ENCODE data around the gene SMIM35.

DNA sequence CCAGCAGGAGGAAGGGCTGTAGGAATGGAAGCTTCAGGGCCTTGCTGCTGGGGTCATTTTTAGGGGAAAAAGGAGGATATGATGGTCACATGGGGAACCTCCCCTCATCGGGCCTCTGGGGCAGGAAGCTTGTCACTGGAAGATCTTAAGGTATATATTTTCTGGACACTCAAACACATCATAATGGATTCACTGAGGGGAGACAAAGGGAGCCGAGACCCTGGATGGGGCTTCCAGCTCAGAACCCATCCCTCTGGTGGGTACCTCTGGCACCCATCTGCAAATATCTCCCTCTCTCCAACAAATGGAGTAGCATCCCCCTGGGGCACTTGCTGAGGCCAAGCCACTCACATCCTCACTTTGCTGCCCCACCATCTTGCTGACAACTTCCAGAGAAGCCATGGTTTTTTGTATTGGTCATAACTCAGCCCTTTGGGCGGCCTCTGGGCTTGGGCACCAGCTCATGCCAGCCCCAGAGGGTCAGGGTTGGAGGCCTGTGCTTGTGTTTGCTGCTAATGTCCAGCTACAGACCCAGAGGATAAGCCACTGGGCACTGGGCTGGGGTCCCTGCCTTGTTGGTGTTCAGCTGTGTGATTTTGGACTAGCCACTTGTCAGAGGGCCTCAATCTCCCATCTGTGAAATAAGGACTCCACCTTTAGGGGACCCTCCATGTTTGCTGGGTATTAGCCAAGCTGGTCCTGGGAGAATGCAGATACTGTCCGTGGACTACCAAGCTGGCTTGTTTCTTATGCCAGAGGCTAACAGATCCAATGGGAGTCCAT is 86.5 kb downstream of the SMIM35 start:
- TF ChIP-seq, protein P1, sequence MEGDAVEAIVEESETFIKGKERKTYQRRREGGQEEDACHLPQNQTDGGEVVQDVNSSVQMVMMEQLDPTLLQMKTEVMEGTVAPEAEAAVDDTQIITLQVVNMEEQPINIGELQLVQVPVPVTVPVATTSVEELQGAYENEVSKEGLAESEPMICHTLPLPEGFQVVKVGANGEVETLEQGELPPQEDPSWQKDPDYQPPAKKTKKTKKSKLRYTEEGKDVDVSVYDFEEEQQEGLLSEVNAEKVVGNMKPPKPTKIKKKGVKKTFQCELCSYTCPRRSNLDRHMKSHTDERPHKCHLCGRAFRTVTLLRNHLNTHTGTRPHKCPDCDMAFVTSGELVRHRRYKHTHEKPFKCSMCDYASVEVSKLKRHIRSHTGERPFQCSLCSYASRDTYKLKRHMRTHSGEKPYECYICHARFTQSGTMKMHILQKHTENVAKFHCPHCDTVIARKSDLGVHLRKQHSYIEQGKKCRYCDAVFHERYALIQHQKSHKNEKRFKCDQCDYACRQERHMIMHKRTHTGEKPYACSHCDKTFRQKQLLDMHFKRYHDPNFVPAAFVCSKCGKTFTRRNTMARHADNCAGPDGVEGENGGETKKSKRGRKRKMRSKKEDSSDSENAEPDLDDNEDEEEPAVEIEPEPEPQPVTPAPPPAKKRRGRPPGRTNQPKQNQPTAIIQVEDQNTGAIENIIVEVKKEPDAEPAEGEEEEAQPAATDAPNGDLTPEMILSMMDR (IDR thresholded peaks at IDR 0.05; ENCODE audit: insufficient read depth, low read length), result no peak
- TF ChIP-seq POLR2AphosphoS5 (IDR thresholded peaks at IDR 0.05; ENCODE audit: low read depth) (no peak), GABPA (IDR thresholded peaks at IDR 0.05; ENCODE audit: low read depth) (no peak), SPI1 (IDR thresholded peaks at IDR 0.05; ENCODE audit: borderline replicate concordance, low read depth) (no peak)
- TF ChIP-seq, protein P2, sequence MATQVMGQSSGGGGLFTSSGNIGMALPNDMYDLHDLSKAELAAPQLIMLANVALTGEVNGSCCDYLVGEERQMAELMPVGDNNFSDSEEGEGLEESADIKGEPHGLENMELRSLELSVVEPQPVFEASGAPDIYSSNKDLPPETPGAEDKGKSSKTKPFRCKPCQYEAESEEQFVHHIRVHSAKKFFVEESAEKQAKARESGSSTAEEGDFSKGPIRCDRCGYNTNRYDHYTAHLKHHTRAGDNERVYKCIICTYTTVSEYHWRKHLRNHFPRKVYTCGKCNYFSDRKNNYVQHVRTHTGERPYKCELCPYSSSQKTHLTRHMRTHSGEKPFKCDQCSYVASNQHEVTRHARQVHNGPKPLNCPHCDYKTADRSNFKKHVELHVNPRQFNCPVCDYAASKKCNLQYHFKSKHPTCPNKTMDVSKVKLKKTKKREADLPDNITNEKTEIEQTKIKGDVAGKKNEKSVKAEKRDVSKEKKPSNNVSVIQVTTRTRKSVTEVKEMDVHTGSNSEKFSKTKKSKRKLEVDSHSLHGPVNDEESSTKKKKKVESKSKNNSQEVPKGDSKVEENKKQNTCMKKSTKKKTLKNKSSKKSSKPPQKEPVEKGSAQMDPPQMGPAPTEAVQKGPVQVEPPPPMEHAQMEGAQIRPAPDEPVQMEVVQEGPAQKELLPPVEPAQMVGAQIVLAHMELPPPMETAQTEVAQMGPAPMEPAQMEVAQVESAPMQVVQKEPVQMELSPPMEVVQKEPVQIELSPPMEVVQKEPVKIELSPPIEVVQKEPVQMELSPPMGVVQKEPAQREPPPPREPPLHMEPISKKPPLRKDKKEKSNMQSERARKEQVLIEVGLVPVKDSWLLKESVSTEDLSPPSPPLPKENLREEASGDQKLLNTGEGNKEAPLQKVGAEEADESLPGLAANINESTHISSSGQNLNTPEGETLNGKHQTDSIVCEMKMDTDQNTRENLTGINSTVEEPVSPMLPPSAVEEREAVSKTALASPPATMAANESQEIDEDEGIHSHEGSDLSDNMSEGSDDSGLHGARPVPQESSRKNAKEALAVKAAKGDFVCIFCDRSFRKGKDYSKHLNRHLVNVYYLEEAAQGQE (IDR thresholded peaks at IDR 0.05; ENCODE audit: insufficient replicate concordance, low read depth), result no peak

All from HL-60 (cell line).